GM19351 (cell line): ENCODE data around the gene CBX1.
"Not testable (repeated sequence)": the region's sequence is repeated elsewhere in the genome, so short reads cannot be mapped to it uniquely, and the experiment has no call there.

Source experiments
- ATAC-seq: cut with Tn5 transposase; IDR thresholded peaks from one replicate; pipeline ENCODE4 v1.9.1; 2021; ENCODE audit warnings: mild to moderate bottlenecking, moderate library complexity; ENCODE audit not compliant: unreplicated experiment

The CBX1 gene

DNA sequence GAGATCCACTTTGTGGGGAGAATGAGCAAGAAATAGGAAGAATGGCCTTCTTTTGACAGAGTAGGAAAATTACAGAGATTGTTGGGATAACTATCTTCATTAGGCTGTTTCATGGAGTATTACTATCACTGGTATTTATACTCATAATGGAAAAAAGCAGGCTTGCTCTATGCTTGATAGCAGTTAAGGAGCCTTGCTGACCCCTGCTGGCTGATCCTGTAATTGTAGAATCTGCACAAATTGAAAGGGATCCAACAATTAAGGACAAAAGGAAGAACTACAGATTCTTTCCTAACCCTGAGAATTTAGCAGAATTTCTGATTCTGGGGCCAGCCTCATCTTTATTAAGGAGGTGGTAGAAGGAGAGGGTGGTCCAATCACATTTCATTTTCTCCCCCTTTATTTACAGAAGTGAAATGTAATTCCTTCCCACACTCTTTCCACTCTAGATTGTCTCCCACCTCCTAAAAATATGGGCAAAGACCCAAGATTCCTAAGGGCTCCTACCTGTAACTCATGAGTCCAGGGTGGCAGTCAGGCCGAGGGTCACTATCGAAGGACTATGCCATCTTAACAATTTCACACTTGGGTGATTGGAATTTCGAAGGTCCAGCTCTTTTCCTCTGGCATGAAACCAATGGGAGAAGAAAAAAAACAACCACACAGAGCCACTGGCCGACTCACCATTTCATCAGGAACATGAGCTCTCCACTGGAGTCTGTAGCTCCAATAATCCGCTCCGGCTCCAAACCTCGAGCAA, 26.8 kb downstream of the CBX1 start:
- ATAC-seq: no peak

DNA sequence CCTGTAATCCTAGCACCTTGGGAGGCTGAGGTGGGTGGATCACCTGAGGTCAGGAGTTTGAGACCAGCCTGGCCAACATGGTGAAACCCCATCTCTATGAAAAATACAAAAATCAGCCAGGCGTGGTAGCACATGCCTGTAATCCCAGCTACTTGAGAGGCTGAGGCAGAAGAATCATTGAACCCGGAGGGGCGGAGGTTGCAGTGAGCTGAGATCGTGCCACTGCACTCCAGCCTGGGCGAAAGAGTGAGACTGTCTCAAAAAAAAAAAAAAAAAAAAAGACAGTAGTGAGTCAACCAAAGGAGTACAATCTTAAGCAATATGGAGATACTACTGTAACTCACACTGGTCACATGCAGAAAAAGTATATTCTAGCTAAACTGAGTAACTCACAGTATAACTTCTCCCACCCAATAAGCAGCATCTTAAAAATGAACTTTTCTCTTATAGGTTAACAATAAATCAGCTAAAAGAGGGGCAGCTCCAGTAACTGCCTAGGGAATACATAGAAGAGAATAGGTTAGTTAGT, 27.6 kb downstream of the CBX1 start:
- not testable (repeated sequence) for ATAC-seq

DNA sequence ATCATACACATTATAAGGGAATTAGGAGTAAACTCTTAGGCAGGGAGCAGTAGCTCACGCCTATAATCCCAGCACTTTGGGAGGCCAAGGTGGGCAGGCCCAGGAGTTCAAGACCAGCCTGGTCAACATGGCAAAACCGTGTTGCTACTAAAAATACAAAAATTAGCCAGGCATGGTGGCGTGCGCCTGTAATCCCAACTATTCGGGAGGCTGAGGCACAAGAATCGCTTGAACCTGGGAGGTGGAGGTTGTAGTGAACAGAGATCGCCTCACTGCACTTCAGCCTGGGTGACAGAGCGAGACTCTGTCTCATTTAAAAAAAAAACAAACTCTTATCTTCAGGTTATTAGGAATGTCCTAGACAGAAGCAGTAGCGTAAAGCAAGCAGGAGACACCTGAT, 28.5 kb downstream of the CBX1 start:
- not testable (repeated sequence) for ATAC-seq

DNA sequence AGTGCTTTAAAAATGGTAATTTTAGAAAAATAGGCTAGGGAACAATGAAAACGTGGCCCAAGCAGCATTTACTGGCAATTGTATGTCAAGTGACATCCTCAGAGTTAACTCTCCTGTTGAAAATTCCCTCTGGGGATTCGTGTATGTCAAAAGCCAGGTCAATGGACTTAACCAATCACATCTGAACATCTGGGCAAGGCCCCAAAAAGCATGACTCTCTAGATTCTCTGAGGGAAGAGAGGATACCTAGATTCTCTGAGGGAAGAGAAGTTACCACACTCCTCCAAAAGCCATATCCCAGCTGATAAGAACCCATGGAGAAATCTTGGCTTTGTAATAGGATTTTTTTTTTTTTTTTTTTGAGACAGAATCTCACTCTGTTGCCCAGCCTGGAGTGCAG, 29.6 kb downstream of the CBX1 start:
- ATAC-seq: no peak

DNA sequence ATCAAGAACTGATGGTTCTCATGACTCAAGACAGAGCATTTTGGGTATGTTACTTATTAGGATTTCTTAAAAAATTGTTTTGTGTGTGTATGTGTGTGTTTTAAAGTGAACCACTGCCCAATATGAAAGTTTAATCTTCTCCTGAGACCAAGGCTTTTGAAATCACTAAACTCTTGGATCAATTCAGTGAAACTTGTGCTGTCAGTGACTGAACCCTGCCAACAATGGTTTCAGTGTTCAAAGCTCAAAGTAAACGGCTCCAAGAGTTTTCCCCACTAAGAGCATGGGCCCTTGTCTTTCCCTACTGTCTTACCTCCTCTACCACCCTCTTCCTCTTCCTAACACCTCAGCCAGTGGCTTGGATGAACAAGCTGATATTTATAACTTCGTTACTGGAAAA, 31.1 kb downstream of the CBX1 start:
- ATAC-seq: no peak

DNA sequence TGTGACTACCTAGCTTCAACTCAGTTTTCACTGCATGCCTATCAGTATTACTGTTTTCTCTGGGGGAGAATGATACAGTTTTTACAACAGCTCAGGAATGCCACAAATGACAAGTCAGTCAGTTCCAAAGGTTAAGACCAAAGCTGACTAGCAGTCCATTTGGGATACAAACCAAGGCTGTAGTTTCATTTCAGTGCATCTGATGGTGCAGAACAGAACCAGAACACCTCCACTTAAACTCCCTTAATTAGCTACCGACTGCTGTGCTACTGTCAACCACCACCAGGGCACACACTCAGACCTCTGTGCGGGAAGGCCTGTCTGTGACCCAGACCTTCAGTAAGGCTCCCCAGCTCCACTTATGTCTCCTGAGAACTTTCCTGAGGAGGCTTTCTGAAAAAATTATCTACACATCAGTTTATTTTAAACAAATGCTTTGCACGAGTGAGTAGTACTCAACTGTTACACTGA, 32.8 kb downstream of the CBX1 start:
- no peak for ATAC-seq

DNA sequence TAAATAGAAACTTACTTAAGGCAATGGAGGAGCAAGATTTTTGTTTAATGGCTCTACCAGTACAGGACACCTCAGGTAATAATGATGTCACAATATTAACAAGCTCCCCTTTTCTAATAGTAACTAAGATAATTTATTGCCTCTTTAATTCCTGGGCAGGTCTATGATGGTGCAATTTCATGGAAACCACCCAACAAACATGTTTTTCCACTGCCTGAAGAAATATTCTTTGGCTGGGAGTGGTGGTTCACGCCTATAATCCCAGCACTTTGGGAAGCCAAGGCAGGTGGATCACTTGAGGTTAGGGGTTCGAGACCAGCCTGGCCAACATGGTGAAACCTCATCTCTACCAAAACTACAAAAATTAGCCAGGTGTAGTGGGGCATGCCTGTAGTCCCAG, 33.5 kb downstream of the CBX1 start:
- not testable (repeated sequence) for ATAC-seq

DNA sequence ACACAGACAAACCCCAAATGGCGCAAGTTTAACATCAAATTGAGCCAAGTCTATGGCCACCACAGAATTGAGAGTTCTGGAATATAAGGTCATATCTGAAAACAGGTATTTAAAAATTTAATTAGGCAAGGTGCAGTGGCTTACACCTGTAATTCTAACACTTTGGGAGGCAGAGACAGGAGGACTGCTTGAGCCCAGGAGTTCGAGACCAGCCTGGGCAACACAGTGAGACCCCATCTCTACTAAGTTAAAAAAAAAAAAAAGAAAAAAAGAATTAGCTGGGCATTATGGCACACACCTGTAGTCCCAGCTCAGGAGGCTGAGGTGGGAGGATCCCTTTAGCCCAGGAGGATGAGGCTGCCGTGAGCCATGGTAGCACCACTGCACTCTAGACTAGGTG, 34.0 kb downstream of the CBX1 start:
- no peak for ATAC-seq

DNA sequence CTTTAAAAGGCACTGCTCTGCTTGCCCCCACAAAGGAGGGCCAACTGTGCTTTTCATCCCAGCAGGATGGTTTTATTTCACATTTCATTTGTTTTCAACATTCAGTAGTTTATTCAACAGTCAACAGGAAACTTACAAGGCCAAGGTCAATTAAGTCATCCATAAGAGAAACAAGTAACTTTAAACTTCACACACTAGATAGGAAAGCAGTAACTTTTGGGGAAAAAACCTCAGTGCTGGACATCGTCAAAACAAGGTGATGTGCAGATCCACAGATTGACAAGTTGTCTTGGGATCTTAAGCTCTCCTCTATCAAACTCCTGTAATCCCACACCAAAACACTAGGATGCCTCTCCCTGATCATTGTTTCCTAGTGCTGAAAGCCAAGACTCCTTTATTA, 34.6 kb downstream of the CBX1 start:
- ATAC-seq: no peak

DNA sequence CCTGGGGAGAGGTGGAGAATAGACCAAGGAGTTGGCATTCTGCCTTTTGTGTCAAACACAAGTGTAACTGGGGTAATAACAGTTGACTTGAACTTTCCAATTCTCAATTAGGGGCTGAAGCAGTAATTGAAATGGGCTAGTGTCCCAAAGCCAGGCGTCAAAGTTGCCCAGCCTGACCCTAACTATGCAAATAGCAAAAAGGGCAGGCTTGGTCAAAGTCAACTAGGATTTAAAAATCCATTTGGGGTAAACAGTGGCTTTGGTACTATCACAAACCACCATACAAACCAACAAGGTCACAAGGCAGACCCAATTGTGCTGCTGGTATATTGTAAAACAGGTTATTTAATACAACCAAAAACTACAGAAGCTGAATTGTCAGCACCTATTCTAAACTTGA, 35.1 kb downstream of the CBX1 start:
- no peak for ATAC-seq

DNA sequence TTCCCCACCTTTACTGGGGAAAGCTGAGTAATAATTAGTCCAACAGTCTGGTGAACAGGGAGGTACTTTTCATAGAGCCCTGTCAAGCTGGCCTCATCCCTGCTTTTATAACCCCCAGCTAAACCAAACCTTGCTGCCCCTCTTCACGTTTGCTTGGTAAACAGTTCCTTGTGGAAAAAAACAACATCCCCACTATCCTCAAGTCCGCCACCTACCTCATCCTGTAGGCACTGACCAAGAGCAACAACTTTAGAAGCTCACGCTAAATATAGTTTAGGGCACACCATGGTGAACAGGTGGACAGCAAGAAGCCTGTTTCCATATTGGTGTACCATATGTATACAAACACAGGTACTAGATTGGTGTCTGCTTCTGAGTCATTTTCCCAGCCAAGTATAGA, 36.6 kb downstream of the CBX1 start:
- ATAC-seq: no peak

DNA sequence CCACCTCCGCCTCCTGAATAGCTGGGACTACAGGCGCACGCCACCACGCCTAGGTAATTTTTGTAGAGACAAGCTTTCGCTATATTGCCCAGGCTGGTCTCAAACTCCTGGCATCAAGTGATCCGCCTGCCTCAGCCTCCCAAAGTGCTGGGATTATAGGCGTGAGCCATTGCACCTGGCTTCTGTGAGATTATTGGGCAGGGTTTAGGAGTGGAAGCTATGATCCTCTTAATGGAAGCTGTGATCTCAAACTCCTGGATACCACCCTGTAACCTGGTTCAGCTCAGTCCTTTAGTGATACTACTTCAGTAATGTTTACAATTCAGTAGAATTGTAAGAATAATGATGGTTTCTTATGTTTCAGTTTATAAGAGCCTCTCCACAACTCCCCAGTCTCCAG, 39.0 kb downstream of the CBX1 start:
- no peak for ATAC-seq

DNA sequence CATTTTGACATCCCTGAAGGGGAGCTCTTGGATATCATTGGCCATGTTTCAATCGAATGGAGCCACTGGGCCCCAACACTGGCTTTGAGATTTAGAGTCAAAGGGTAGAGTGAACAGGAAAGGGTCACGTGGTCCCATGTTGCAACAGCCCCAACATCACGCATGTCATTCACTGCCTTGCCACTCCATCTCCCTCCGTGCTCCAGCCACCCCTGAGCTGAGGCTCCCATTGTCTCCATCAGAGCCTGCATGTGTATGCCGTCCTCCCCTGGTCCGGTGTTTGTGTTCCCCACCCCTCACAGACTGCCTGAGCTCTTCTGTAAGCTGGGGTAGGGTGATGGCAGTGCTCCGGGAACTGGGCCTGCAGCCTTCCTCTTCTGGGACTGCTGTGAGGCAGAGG, 41.0 kb downstream of the CBX1 start:
- no peak for ATAC-seq

DNA sequence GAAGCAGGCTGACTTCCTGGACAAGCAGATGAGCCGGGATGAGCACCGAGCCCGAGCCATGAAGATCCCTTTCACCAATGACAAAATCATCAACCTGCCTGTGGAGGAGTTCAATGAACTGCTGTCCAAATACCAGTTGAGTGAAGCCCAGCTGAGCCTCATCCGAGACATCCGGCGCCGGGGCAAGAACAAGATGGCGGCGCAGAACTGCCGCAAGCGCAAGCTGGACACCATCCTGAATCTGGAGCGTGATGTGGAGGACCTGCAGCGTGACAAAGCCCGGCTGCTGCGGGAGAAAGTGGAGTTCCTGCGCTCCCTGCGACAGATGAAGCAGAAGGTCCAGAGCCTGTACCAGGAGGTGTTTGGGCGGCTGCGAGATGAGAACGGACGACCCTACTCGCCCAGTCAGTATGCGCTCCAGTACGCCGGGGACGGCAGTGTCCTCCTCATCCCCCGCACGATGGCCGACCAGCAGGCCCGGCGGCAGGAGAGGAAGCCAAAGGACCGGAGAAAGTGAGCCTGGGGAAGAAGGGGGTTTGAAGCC, 42.1 kb downstream of the CBX1 start:
- no peak for ATAC-seq

DNA sequence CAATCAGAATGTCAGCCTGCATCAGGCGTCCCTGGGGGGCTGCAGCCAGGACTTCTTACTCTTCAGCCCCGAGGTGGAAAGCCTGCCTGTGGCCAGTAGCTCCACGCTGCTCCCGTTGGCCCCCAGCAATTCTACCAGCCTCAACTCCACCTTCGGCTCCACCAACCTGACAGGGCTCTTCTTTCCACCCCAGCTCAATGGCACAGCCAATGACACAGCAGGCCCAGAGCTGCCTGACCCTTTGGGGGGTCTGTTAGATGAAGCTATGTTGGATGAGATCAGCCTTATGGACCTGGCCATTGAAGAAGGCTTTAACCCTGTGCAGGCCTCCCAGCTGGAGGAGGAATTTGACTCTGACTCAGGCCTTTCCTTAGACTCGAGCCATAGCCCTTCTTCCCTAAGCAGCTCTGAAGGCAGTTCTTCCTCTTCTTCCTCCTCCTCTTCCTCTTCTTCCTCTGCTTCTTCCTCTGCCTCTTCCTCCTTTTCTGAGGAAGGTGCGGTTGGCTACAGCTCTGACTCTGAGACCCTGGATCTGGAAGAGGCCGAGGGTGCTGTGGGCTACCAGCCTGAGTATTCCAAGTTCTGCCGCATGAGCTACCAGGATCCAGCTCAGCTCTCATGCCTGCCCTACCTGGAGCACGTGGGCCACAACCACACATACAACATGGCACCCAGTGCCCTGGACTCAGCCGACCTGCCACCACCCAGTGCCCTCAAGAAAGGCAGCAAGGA, 42.7 kb downstream of the CBX1 start:
- no peak for ATAC-seq

DNA sequence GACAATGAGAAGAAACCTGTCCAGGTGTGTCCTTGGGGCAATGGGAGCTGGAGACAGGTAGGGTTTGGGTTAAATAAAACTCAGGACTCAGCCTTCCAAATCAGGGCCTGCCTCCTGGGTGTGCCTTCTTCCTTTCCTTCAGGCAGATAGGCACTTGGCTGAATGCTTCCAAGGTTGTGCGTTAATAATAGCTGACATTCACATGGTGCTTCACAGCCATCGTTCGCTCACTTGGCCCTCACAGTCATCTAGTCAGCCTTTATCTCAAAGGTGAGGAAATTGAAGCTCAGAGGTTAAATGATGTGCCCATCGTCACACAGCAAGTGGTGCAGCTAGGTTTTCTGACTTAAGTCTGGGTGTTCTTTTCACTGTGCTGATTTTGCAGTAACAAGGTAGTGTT, 43.7 kb downstream of the CBX1 start:
- no peak for ATAC-seq

DNA sequence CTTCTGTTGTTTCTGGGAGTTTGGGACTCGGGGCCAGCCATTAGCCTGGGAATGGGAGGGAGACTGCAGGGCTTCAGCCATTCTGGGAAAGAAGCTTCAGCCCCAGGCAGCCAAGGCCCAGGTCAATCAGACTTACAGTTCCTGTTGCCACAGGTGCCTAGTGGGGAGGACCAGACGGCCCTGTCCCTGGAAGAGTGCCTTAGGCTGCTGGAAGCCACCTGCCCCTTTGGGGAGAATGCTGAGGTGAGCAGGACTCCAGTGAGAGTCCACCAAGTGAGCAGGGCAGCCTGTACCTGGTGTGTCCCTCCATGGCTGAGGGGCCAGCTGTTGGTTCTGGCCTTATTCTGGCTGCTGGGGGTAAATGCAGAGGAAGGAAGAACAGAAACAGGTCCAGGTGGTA, 44.4 kb downstream of the CBX1 start:
- ATAC-seq: no peak

DNA sequence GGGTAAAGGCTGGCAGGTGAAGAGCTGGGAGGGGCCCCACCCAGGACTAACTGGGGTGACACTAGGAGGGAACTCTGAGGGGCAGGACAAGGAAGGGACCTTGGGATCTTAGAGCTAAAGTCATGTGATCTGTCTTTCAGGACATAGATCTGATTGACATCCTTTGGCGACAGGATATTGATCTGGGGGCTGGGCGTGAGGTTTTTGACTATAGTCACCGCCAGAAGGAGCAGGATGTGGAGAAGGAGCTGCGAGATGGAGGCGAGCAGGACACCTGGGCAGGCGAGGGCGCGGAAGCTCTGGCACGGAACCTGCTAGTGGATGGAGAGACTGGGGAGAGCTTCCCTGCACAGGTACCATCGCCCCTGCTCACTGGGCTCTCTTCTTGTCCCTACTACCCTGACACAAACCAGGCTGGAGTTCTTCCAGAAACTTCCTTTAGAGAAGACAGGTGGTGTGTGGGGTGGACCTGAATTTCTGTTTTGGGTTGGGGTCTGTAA, 45.0 kb downstream of the CBX1 start:
- ATAC-seq: no peak

DNA sequence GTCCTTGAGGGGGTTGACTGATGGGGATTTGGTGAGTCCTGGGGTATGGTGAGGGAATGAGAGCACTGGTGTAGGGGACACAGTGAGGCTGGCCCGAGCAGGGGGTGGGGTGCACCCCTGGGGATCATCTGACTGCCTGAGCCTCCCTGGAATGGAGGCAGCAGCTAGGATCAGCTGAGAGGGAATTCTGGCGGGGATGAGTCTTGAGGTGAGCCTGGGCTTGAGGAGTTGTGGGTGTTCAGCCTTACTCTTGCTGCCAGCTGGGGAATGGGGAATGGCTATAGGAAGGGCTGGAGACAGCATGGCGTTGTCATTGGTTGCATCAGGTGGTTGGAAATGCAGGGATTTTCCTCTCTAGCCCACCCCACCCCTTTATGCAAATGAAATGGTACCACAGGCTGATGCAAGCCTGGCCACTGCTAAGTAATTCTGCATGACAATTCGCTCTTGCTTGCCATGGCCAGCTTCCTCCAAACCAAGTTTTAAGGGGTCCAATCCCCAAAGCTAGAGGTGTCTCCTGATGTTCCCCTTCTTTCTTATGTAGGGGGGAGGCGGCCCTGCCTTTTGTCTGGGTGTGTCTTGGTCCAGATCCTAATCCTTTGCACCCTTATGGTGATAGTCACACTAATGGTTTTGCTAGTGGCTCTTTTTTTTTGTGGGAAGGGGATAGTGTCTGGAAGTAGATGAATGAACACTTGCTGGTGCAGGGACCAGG, 45.6 kb downstream of the CBX1 start:
- ATAC-seq: no peak

DNA sequence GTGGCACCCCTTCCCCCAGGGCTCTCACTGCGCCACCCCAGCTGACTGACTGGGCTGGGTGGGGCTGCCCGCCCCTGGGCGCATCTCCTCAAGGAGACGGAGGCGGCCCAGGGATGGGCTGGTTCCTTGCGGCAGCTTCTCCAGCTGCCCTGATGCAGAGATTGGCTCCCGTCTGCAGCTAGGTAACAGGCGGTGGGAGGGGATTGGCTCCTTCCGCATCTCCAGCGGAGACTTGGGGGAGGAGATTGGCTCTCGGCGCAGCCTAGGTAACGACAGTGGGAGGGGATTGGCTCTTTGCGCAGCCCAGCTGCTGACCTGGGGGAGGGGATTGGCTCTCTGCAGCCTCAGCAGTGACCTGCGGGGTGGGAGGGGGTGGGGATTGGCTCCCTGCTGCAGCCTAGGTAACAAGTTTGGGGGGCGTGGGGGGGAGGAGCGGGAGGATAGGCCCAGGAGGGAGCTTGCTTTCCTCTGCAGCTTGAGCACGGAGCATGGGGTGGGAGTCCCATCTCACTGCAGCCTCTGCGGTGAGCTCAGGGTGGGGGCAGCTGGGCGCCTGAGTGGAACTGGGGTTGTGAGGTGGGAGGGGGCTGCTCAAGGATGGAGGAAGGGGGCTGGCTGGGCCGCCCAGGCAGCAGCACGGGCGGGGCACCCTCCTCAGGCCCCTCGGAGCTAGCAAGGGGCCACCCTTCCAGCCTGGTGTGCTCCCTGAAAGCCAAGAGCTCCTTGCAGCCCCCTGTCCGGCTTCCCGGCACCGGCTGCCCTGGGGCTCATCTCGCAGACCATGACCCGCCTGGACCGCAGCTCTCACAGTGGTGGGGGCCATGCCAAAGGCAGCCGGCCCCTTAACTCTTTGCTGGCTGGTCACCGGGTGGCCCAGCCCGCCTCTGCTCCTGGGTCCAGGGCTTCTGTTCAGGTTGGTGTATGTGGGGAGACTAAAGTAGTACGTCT, 46.8 kb downstream of the CBX1 start:
- ATAC-seq: no peak
